ENCODE measurements around the gene POU2F1.

The POU2F1 gene

GRCh38 chr1:167220537-167221125, at the start of gene POU2F1:
Gene POU2F1 (plus strand): TSS chr1:167220886. CDS start chr1:167220898, 12 bp downstream.
- peak; percentile 97 for DNase-seq

- DNase-seq, result no peak
Measured at GRCh38 chr1:167171286-167171929, 49.3 kb upstream of the POU2F1 start.

- no peak for DNase-seq
Measured at GRCh38 chr1:167173516-167174184, 47.0 kb upstream of the POU2F1 start.

GRCh38 chr1:167175901-167176300, 44.8 kb upstream of the POU2F1 start:
- no peak for DNase-seq

- DNase-seq, result no peak
Measured at GRCh38 chr1:167178831-167179230, 41.9 kb upstream of the POU2F1 start.

GRCh38 chr1:167182571-167183320, 37.9 kb upstream of the POU2F1 start:
- DNase-seq, result no peak

GRCh38 chr1:167184081-167184480, 36.6 kb upstream of the POU2F1 start:
- no peak for DNase-seq

GRCh38 chr1:167185062-167185461, 35.6 kb upstream of the POU2F1 start:
- DNase-seq, result no peak

- DNase-seq, result peak; percentile 93
Measured at GRCh38 chr1:167185974-167186657, 34.6 kb upstream of the POU2F1 start.

GRCh38 chr1:167186771-167187170, 33.9 kb upstream of the POU2F1 start:
- peak; percentile 93 for DNase-seq

GRCh38 chr1:167190747-167191237, 29.9 kb upstream of the POU2F1 start:
- no peak for DNase-seq

GRCh38 chr1:167191958-167192357, 28.7 kb upstream of the POU2F1 start:
- DNase-seq, result no peak

GRCh38 chr1:167194182-167194581, 26.5 kb upstream of the POU2F1 start:
- no peak for DNase-seq

GRCh38 chr1:167196166-167196565, 24.5 kb upstream of the POU2F1 start:
- DNase-seq, result peak; percentile 91

GRCh38 chr1:167197236-167197635, 23.4 kb upstream of the POU2F1 start:
- no peak for DNase-seq

- no peak for DNase-seq
Measured at GRCh38 chr1:167197692-167198091, 23.0 kb upstream of the POU2F1 start.

GRCh38 chr1:167198518-167199133, 22.1 kb upstream of the POU2F1 start:
- no peak for DNase-seq

GRCh38 chr1:167199656-167200055, 21.0 kb upstream of the POU2F1 start:
- DNase-seq, result no peak

GRCh38 chr1:167200272-167200671, 20.4 kb upstream of the POU2F1 start:
- DNase-seq, result no peak

GRCh38 chr1:167200749-167201148, 19.9 kb upstream of the POU2F1 start:
- no peak for DNase-seq

- no peak for DNase-seq
Measured at GRCh38 chr1:167202049-167202448, 18.6 kb upstream of the POU2F1 start.

All from NCI-H446 treated with DMSO at 0.1 percent for 48 hours (cell line).